B cell (primary cell): Measurements from ENCODE around the gene TMOD3.

Experiments
- EZH2 ChIP-seq: IDR thresholded peaks from 2 replicates; pipeline ENCODE4 v1.6.1; 2012; ENCODE audit warnings: borderline replicate concordance, low read depth, mild to moderate bottlenecking, moderate library complexity, low read length; ENCODE audit not compliant: insufficient read depth, poor library complexity, severe bottlenecking
- TF ChIP-seq, protein P1 (sequence below): fragments of 200-600 bp; IDR thresholded peaks from one replicate; pipeline ENCODE4 v1.8.0; 2022; ENCODE audit warnings: antibody characterized with exemption, mild to moderate bottlenecking

DNA sequence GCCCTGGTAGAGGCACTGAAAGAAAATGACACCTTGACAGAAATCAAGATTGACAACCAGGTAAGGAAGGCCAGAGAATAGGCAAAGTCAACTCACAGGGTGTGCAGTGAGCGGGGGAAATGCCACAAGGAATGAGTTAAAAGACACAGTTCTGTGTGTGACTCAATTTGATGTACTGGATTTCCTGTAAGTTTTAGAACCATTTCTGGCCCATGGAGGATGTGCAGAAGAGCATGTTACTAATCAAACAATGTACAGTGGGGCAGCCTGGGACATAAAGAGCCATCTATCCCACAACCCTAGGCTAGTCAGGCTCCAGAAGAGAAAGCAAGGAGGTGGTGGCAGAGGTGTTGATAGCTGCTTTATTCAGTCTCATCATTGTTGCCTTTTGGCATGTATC lies 31.2 kb upstream of the TMOD3 start:
- TF ChIP-seq, protein P1, sequence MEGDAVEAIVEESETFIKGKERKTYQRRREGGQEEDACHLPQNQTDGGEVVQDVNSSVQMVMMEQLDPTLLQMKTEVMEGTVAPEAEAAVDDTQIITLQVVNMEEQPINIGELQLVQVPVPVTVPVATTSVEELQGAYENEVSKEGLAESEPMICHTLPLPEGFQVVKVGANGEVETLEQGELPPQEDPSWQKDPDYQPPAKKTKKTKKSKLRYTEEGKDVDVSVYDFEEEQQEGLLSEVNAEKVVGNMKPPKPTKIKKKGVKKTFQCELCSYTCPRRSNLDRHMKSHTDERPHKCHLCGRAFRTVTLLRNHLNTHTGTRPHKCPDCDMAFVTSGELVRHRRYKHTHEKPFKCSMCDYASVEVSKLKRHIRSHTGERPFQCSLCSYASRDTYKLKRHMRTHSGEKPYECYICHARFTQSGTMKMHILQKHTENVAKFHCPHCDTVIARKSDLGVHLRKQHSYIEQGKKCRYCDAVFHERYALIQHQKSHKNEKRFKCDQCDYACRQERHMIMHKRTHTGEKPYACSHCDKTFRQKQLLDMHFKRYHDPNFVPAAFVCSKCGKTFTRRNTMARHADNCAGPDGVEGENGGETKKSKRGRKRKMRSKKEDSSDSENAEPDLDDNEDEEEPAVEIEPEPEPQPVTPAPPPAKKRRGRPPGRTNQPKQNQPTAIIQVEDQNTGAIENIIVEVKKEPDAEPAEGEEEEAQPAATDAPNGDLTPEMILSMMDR = no peak
- TF ChIP-seq EZH2 = no peak
